ENCODE data around the gene NIT1. TPM values are rescaled to one million over a fixed set of nuclear protein-coding genes. Genes with fewer than 3 reads are reported as not detected.

The NIT1 gene
- total RNA-seq, 1 donor from 2014 or later = 34.2 TPM

DNA sequence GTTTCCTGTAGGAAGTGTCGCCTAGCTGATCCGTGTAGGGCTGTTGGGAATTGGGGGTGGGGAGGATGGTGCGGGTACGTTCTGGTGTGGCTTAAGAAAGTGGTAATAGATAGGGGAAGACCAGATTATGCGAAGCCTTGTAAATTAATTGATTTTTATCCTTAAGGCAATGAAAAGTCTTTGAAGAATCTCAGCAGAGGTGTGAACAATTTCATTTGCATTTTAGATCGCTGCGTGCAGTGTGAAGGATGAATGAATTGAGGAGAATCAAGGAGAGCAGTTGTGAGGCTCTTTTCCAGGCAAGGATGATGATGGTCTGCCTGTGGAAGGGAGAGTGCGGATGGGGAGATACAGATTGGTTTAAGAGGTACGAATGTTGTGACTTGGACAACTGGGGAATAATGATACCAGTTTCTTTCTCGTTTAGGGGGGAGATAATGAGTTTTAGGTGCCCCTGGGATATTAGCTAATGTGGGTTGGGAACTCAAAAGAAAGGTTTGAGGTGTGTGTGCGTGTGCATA lies 15.4 kb downstream of the NIT1 start:
- TF ChIP-seq, protein P1, sequence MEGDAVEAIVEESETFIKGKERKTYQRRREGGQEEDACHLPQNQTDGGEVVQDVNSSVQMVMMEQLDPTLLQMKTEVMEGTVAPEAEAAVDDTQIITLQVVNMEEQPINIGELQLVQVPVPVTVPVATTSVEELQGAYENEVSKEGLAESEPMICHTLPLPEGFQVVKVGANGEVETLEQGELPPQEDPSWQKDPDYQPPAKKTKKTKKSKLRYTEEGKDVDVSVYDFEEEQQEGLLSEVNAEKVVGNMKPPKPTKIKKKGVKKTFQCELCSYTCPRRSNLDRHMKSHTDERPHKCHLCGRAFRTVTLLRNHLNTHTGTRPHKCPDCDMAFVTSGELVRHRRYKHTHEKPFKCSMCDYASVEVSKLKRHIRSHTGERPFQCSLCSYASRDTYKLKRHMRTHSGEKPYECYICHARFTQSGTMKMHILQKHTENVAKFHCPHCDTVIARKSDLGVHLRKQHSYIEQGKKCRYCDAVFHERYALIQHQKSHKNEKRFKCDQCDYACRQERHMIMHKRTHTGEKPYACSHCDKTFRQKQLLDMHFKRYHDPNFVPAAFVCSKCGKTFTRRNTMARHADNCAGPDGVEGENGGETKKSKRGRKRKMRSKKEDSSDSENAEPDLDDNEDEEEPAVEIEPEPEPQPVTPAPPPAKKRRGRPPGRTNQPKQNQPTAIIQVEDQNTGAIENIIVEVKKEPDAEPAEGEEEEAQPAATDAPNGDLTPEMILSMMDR (conservative IDR thresholded peaks at IDR 0.05; ENCODE audit: low read depth, low read length) = no peak
- H3K4me3 ChIP-seq (ENCODE audit: low read depth, low read length) = peak overlapping the region; percentile 95
- no peak for DNase-seq (ENCODE audit: low read depth)

DNA sequence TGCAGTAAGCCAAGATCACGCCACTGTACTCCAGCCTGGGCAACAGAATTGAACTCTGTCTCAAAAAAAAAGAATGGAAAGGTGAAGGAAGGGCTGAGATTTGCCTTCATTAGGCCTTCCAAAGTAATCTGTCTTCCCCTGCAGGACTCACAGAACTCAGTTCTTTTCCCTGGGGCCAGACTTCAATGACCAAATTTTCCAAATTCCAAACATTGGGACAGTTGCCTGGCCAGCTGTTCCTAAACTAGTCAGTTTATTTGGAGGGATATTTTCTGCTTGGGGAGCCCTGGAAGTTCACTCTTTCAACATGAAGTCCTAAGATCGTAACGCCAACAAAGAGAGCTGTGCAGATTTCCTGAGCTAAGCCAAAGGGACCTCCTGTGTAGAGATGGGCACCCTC lies 20.0 kb downstream of the NIT1 start:
- TF ChIP-seq, protein P1 (conservative IDR thresholded peaks at IDR 0.05; ENCODE audit: low read depth, low read length) = no peak
- no peak overlapping the region for H3K4me3 ChIP-seq (ENCODE audit: low read depth, low read length)
- no peak for DNase-seq (ENCODE audit: low read depth)

DNA sequence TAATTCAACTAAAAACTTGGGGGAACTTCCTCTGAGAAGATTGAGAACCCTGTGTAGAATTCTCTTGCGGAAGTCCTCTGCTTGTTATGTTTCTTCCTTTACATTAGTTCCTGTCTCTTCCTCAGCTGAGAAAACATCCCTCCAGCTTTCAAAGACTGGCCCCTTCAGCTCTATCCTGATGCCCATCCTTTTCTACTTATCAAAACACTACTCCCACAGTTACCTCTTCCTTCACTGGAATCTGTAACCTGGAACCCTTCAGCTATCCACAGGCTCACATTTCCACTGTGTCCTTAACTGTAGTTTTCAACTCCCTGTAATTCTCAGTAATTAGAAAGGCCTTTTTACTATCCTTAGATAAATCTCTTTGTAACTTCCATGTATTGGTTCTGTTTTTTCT lies 20.5 kb downstream of the NIT1 start:
- no peak for DNase-seq (ENCODE audit: low read depth)
- TF ChIP-seq, protein P1 (conservative IDR thresholded peaks at IDR 0.05; ENCODE audit: low read depth, low read length) = no peak
- no peak overlapping the region for H3K4me3 ChIP-seq (ENCODE audit: low read depth, low read length)

DNA sequence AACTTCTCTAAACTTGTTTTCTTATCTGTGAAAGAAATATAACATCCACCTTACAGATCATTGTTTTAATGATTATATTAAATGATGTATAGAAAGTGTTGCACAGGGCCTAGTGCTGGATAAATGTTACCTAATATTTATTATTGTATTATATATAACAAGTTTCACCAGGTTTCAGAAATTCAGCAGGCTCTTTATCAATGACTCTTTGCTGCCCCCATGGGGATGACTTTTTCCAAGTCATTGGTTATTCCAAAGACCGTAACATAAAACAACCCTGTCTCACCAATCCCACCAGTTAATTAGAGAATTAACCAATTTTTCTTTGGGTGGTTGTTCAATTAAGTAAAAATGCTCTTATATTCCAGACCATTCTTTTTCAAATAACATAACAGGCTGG lies 21.9 kb downstream of the NIT1 start:
- H3K4me3 ChIP-seq (ENCODE audit: low read depth, low read length) = no peak overlapping the region
- no peak for DNase-seq (ENCODE audit: low read depth)
- TF ChIP-seq, protein P1 (conservative IDR thresholded peaks at IDR 0.05; ENCODE audit: low read depth, low read length) = peak; percentile 66

DNA sequence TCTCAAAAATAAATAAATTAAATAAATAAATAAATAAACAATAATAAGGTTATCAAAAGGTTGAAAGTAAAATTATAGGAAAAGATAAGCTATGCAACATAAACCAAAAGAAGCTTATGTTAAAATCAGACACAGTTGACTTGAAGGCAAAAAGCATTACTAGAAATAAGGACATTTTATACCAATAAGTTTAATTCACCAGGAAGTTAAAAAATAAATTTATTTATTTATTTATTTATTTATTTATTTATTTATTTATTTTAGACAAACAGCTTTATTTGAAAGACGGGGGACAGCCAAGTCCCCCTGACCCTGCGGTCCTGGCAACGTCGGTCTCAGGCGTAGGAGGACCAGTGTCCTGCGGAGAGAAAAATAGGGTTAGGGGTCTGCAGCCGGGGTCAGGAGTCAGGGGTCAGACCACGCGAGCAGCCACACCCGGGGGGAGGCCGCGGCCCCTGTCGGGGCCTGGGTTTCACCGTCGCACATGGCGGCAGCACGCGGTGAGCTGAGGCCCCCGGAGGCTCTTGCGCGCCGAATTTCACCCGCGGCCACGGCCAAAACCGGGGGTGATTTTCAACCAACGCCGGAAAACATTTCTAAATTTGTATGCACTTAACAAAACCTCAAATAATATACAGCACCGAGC lies 23.0 kb downstream of the NIT1 start:
- no peak overlapping the region for H3K4me3 ChIP-seq (ENCODE audit: low read depth, low read length)
- no peak for DNase-seq (ENCODE audit: low read depth)
- TF ChIP-seq, protein P1 (conservative IDR thresholded peaks at IDR 0.05; ENCODE audit: low read depth, low read length) = no peak

DNA sequence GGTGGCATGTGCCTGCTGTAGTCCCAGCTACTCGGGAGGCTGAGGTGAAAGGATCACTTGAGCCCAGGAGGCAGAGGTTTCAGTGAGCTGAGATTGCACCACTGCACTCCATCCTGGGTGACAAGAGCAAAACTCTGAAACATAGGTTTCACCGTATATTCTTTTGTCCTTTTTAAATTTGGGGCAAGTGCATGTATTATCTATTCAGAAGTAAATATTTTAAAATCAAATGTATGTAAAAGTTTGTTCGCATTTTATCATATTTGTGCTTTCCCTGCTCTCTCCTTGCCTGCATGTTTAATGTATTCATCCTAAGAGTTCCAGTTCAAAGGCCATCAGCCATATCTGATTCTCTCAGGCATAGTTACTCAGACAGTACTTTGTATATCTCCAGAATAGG lies 27.9 kb downstream of the NIT1 start:
- no peak overlapping the region for H3K4me3 ChIP-seq (ENCODE audit: low read depth, low read length)
- TF ChIP-seq, protein P1 (conservative IDR thresholded peaks at IDR 0.05; ENCODE audit: low read depth, low read length) = no peak
- no peak for DNase-seq (ENCODE audit: low read depth)

DNA sequence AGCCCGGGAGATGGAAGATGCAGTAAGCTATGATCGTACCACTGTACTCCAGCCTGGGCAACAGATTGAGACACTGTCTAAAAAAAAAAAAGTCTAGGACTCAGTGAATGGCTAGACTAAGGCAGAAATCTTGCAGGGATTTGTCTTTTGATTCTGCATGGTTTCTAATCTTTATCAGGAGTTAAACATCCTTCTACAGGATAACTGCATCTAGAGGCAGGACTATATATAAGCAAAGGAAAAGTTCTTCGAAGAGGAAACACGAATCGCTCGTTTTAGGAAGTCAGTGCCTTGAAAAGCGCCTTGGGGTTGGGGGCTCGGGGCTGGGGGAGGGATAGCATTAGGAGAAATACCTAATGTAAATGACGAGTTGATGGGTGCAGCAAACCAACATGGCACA lies 35.3 kb downstream of the NIT1 start:
- DNase-seq (ENCODE audit: low read depth) = no peak
- H3K4me3 ChIP-seq (ENCODE audit: low read depth, low read length) = peak overlapping the region; percentile 71
- TF ChIP-seq, protein P1 (conservative IDR thresholded peaks at IDR 0.05; ENCODE audit: low read depth, low read length) = no peak

Data from epithelial cell of proximal tubule (primary cell).